Right ventricle myocardium superior (tissue), 1 donor: ENCODE measurements around the gene COPE. TPM values are rescaled to one million over a fixed set of nuclear protein-coding genes. Genes with fewer than 3 reads are reported as not detected.
"Not testable (repeated sequence)": the region's sequence is repeated elsewhere in the genome, so short reads cannot be mapped to it uniquely, and the experiment has no call there.

Experiments
- ATAC-seq: fragments of 200-7000 bp; cut with Tn5 transposase; one replicate; pipeline ENCODE4 v1.9.1; 2020; ENCODE audit warnings: mild to moderate bottlenecking; ENCODE audit not compliant: poor library complexity
- DNase-seq: peaks from one replicate; pipeline ENCODE4 v3.0.0-alpha.2; 2020
- intact Hi-C: fragments of 100-400 bp; cut with DNase I; formaldehyde crosslinking; loops from one replicate; pipeline ENCODE4 v1.11.2; 2022
- total RNA-seq: library from RNA; stranded (reverse); fragmentation: NEBNext Ultra II Directional; extraction: Animal tissue kit (Norgen Biotek cat#: 25700); gene quantifications from one replicate; pipeline ENCODE4 v1.2.1, GENCODE V29; 2021
- donor health status: DM: no; HTN: yes; CAD: no; lungs with severe emphysema.

The COPE gene
- total RNA-seq, 1 donor from 2014 or later = 121 TPM

- ATAC-seq = no peak
- DNase-seq = peak; percentile 55
- intact Hi-C loops = no loop called here
These were observed 3.5 kb downstream of the COPE start for GRCh38 chr19:18915639-18916038.

DNA sequence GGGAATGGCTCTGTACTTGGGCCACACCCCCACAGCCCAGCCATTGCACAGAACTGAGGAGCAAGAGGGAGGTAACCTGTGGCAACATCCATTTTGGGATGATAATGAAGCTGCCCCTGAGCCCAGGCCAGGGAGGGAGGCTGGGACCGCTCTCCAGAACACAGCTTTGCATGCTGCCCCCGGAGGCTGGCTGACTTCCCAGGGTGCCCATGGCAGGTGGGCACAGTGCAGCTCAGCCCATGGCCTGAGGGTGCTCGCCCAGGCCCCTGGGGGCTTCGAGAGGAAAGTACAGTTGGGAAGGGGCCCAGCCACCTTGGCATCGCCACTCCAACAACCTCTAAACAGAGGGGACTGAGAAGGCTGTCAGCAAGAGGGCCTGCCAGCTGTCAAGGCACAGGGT is 5.7 kb downstream of the COPE start:
- ATAC-seq (no peak), DNase-seq (no peak)
- intact Hi-C loops = no loop called here

- ATAC-seq (no peak), DNase-seq (no peak)
- intact Hi-C loops = no loop called here
These were observed 6.3 kb downstream of the COPE start for GRCh38 chr19:18912933-18913332.

DNA sequence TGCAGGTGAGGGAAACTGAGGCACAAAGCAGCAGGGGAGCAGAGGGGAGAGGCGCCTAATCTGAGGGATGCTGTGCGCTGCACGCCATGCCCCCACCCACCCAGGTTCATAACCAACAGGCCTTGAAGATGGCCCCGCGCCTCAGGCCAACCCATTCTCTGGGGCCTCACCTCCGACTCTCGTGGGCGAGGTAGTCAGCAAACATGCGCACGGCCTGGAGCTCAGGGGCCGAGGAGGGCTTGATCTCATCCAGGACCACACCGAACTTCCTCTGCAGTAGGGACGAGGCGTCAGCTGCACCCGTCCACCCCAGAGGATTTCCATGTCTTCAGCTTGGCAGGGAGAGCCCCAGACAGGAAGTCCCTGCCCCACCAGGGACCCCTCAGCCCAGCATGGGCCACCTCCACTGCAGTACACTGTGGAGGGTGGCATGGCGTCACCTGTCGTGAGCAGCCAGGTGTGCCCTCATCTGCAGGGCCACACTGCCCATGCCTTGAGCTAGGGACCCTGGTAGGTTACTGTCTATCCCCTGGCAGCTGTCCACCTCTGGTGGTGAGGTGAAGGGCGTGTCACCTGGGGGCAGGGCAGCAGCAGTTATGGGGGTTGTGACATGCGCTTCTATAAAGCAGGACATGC is 8.3 kb downstream of the COPE start:
- ATAC-seq (no peak), DNase-seq (no peak)
- intact Hi-C loops = no loop called here

GRCh38 chr19:18910010-18910409 is 9.2 kb downstream of the COPE start:
- ATAC-seq = no peak
- intact Hi-C loops = no loop called here
- no peak for DNase-seq

DNA sequence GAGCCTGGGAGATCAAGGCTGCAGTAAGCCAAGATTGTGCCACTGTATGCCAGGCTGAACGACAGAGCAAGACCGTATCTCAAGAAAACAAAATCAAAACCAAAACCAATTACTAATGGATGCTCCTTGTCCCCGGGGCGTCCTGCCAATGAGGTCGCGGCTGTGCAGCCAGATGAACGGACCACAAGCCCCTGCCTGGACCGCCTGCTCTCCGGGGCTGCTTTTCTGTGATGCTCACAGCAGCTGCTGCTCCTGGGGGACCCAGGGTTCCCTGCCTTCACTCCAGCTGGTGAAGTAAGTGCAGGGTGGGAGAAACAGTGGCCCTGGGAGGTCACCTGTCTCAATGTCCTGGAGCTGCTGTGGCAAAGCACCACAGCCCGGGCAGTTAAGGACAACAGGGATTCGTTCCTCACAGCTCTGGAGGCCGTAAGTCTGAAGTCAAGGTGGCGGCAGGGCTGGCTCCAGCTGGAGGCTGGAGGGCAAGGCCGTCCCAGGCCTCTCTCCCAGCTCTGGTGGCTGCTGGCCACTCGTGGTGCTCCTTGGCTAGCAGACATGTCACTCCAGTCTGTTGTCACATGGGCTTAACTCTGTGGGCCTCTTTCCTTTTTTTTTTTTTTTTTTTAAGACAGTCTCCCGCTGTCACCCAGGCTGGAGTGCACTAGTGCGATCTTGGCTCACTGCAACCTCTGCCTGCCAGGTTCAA is 10.1 kb downstream of the COPE start:
- DNase-seq (no peak), ATAC-seq (no peak)
- intact Hi-C loops = no loop called here

- intact Hi-C loops = no loop called here
- ATAC-seq (no peak), DNase-seq (no peak)
These were observed 12.3 kb downstream of the COPE start for GRCh38 chr19:18906605-18907519.

DNA sequence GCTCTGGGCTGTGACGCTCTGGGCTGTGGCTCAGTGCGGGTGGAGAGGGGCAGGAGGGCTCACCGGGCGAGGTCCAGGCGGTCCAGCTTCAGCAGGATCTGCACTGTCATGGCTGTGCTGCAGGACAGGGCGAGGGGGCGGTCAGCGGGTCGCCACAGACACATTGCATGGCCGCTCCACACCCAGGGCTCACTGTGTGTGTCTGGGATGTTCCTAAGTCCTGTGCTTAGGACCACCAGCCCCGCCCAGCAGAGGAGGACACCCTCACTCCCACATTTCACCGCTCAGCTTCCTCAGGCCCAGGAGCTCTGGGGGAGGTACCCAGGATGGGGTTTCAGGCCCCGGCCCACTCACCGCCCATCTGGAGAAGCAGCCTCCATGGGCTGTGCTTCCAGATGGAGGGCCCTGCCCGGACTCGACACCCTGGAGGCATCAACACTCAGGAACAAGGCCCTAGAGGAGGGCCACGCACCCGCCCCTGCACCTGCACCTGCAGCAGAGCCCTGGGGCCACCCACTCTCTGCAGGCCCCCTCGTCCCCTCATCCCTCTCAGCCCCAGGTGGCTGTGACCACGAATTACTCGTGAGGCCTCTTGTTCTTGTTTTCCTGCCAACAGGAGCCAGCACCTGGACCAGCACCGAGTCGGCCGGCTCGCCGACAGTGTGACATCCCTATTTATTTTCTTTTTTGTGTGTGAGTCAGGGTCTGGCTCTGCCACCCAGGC is 13.5 kb downstream of the COPE start:
- intact Hi-C loops = no loop called here
- ATAC-seq (no peak), DNase-seq (no peak)

- ATAC-seq = no peak
- intact Hi-C loops = no loop called here
- DNase-seq = no peak
These were observed 14.1 kb downstream of the COPE start for GRCh38 chr19:18905058-18905456.

- ATAC-seq (no peak), DNase-seq (no peak)
- intact Hi-C loops = no loop called here
These were observed 14.7 kb downstream of the COPE start for GRCh38 chr19:18904334-18905057.

DNA sequence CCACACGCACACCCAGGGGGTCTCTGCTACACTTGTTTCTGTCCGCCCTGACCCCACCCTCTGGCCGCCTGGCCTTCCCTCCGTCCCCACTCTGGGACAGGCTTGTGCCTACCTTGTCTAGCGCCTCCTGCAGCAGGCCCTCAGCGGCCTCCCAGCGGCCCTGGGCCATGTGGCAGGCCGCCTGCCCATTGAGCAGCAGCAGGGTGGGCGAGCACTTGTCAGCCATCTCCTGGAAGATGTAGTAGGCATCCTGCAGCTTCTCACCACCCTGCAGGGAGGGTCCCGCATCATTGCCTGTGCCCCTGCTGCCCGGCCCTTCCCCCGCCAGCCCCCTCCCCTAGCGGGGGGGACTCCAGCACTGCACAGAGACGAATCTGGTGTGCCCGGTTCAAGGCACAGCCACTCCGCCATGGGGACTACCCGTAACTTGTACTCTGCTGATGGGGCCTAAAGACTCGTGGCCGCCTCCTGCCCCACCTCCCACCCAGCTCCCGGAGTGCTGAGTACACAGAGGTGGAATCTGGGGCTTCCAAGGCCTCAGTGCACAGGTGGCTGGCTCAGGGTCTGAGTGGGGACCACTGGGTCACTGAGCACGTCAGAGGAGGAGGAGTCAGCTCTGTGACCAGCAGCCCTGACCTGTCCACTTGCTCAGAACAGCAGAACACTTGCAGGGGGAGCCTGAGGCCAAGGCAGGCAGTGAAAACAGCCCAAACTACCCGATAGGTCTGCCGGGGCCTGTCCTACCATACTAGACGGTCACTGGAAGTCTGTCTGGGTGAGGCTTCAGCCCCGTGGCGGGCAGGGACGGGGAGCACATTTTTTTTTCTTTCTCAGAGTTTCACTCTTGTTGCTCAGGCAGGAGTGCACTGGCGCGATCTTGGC is 15.8 kb downstream of the COPE start:
- intact Hi-C loops = no loop called here
- ATAC-seq = no peak
- DNase-seq = no peak

- intact Hi-C loops, DNase-seq, ATAC-seq: not testable (repeated sequence)
These were observed 16.7 kb downstream of the COPE start for GRCh38 chr19:18902519-18902918.

GRCh38 chr19:18901491-18901890 is 17.7 kb downstream of the COPE start:
- DNase-seq = no peak
- ATAC-seq = no peak
- intact Hi-C loops = no loop called here

GRCh38 chr19:18900700-18901481 is 18.3 kb downstream of the COPE start:
- intact Hi-C loops = no loop called here
- DNase-seq (no peak), ATAC-seq (no peak)

DNA sequence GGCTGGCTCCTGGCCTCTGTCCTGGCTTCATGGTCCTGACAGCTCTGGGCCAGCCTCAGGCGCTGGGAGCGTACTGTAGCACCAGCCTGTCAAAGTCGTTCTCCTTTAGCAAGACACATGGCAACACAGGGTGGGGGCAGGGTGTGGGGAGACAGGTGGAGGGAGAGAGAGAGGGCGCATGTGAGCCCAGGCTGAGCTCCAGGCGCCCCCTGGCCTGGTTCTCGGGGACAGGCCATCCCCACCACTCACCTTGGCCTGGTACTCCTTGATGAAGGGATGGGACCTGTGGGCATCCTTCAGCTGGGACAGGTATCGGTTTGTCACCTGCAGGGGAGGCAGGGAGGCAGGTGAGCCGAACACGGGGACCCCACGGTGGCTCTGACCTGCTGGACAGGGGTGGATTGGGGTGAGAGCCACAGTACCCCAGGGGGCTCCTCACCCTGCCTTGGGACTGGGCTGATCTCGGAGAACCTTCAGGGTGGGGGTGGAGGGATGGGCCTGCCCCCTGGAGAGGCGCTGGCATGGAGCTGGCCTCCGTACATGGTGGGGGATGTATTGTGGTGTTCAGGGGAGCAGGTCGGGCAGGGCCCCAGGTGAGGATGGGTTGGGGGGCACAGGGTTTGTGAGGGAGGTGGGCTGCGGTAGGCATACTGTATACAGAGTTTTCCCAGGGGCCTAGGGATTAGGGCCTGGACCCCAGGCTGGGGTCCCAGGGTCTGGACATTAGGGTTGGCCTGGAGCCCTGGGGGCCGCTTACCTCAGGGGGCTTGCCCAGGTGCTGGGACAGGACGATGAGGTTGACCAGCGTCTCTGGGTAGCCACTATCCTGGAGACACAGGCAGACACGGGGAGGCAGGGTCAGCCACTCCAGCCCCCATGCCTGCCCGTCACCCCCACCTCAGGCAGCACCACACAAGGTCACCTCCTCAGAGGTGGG is 19.3 kb downstream of the COPE start:
- ATAC-seq = no peak
- intact Hi-C loops = no loop called here
- no peak for DNase-seq
